Effector memory CD4-positive, alpha-beta T cell (primary cell): ENCODE results near the gene RBM33.

ENCODE experiments used
- DNase-seq, 3 donors: peaks; one replicate each; pipeline ENCODE4 v3.0.0-alpha.2; 2020
- H3K27ac ChIP-seq: 2 replicates; pipeline ENCODE4 v1.7.0; 2013; ENCODE audit warnings: mild to moderate bottlenecking, low read length, moderate library complexity; ENCODE audit not compliant: insufficient read depth, poor library complexity, severe bottlenecking
- H3K27me3 ChIP-seq: replicated peaks from 2 replicates; pipeline ENCODE4 v1.7.0; 2013; ENCODE audit warnings: mild to moderate bottlenecking, low read length; ENCODE audit not compliant: insufficient read depth, control insufficient read depth, poor library complexity, severe bottlenecking
- H3K36me3 ChIP-seq: 2 replicates; pipeline ENCODE4 v1.7.0; 2013; ENCODE audit warnings: mild to moderate bottlenecking, low read length, moderate library complexity; ENCODE audit not compliant: control insufficient read depth, insufficient read depth
- H3K4me1 ChIP-seq: 2 replicates; pipeline ENCODE4 v1.7.0; 2013; ENCODE audit warnings: low read length, mild to moderate bottlenecking; ENCODE audit not compliant: control insufficient read depth, insufficient read depth, poor library complexity, severe bottlenecking
- H3K4me3 ChIP-seq: 2 replicates; pipeline ENCODE4 v1.7.0; 2013; ENCODE audit warnings: low read length, low read depth, mild to moderate bottlenecking; ENCODE audit not compliant: insufficient read depth, poor library complexity, severe bottlenecking
- H3K9me3 ChIP-seq: 2 replicates; pipeline ENCODE4 v1.7.0; 2013; ENCODE audit warnings: mild to moderate bottlenecking, low read length, moderate library complexity; ENCODE audit not compliant: control insufficient read depth

The RBM33 gene

GRCh38 chr7:155750255-155751125 is 106.0 kb downstream of the RBM33 start:
- H3K27ac ChIP-seq: no peak overlapping the region
- H3K9me3 ChIP-seq: no peaks in the 10 kb centered on the region
- DNase-seq: no peak
- no peaks in the 10 kb centered on the region for H3K4me1 ChIP-seq
- H3K27me3 ChIP-seq: no peaks in the 10 kb centered on the region
- peaks cover 12% of the 10 kb centered on the region for H3K36me3 ChIP-seq
- H3K4me3 ChIP-seq: no peak overlapping the region

GRCh38 chr7:155751409-155751808 is 106.9 kb downstream of the RBM33 start:
- Histone ChIP-seq H3K4me3 (no peak overlapping the region), H3K4me1 (no peaks in the 10 kb centered on the region), H3K9me3 (no peaks in the 10 kb centered on the region), H3K27me3 (no peaks in the 10 kb centered on the region), H3K27ac (no peak overlapping the region), H3K36me3 (peaks cover 4% of the 10 kb centered on the region)
- DNase-seq: no peak

DNA sequence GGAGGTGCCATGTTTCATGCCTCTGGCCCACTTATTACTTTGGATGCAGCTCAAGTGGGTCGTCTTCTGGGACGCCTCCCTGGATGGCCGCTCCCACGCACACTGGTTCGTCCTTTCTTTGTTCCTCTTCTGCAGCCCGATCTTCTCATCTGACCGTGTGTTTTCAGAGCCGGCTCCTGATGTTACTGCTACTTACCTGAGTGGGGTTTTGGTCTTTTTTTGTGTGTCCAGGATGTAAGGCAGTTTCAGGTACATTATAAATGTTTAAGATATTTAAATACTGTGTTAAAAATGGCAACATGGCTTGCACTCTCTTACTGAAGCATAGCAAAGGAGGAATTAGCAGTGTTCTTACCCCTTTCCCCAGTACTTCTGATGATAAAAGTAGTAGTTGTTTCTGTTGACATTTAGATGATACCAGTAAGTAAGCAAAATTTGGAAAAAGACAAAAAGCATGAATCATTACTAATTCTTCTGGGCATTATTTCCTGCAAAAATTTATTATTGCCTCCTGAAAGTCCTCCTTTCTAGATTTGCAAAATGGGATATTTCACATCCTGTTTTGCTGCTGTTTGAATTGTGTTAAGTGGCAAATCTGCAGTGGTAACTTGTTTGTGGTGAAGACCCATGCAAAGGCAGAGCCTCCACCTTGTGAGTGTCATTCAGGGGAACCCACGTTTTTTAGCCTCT is 108.4 kb downstream of the RBM33 start:
- H3K27ac ChIP-seq: no peak overlapping the region
- no peaks in the 10 kb centered on the region for H3K27me3 ChIP-seq
- peaks cover 9% of the 10 kb centered on the region for H3K36me3 ChIP-seq
- DNase-seq: no peak
- H3K4me1 ChIP-seq: no peaks in the 10 kb centered on the region
- H3K4me3 ChIP-seq: no peak overlapping the region
- no peaks in the 10 kb centered on the region for H3K9me3 ChIP-seq

- Histone ChIP-seq H3K27me3 (no peaks in the 10 kb centered on the region), H3K4me3 (no peak overlapping the region), H3K27ac (no peak overlapping the region), H3K4me1 (no peaks in the 10 kb centered on the region), H3K36me3 (peaks cover 11% of the 10 kb centered on the region), H3K9me3 (no peaks in the 10 kb centered on the region)
- no peak for DNase-seq
Observed at GRCh38 chr7:155753446-155753965, 109.0 kb downstream of the RBM33 start.

DNA sequence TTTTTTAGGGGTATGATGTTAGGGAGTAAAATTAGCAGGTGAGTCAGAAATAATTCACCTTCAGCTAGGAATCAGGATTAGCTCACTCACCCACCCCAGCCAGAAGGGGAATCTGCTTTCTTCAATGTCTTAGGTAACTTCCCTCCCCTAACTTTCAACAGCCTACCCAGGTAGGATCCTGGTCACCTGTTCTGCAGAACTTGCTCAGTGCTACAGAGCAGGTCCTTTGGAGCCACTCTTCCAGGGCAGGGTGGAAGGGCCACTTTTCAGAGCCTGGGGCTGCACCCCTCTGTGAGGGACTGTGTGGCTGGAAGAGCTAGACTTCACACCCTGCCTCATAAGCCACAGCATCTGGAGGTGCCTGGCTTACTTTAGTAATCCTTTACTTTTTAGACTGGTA is 109.7 kb downstream of the RBM33 start:
- Histone ChIP-seq H3K27ac (no peak overlapping the region), H3K4me1 (no peaks in the 10 kb centered on the region)

DNA sequence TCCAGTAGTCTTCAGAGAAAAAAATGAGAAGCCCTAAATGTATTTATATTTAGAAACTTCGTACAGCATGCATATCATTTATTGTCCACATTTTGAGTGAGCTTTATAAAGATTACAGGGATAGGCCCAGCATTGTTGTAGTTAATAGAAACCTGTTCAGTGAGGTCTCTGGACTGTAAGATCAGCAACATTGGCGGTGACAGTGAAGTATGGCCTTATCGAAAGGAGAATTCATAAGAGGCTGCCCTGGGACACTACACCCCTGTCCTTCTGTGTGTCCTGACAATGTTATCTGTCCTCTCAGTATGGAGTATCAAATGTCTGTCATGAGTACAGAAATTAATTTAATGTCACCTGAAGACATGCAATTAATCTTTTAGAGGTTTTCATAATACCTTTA is 110.6 kb downstream of the RBM33 start:
- H3K4me1 ChIP-seq: no peaks in the 10 kb centered on the region
- H3K9me3 ChIP-seq: no peaks in the 10 kb centered on the region
- no peak overlapping the region for H3K4me3 ChIP-seq
- H3K27ac ChIP-seq: no peak overlapping the region
- peaks cover 20% of the 10 kb centered on the region for H3K36me3 ChIP-seq
- no peaks in the 10 kb centered on the region for H3K27me3 ChIP-seq
- no peak for DNase-seq

More for the DNA sequence above, 109.7 kb downstream of the RBM33 start:
- no peaks in the 10 kb centered on the region for H3K9me3 ChIP-seq
- DNase-seq: no peak
- no peaks in the 10 kb centered on the region for H3K27me3 ChIP-seq
- H3K36me3 ChIP-seq: peaks cover 15% of the 10 kb centered on the region
- H3K4me3 ChIP-seq: no peak overlapping the region

- Histone ChIP-seq H3K9me3 (no peaks in the 10 kb centered on the region), H3K4me1 (no peaks in the 10 kb centered on the region), H3K36me3 (peaks cover 21% of the 10 kb centered on the region), H3K27me3 (no peaks in the 10 kb centered on the region), H3K4me3 (no peak overlapping the region), H3K27ac (no peak overlapping the region)
- no peak for DNase-seq
Observed at GRCh38 chr7:155756322-155756721, 111.9 kb downstream of the RBM33 start.

DNA sequence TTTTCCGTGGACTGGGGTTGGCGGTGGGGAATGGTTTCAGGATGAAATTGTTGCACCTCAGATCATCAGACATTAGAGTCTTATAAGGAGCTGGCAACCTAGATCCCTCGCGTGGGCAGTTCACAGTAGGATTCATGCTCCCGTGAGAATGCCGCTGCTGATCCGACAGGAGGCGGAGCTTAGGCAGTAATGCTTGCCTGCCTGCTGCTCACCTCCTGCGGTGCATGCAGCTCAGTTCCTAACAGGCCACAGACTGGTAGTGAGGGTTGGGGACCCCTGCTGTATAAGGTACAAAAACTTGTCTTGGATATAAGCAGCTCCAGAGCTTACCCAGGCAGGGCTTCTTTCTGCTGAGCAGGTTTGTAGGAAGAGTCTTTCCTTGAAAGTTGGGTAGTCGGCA is 113.9 kb downstream of the RBM33 start:
- no peak for DNase-seq
- Histone ChIP-seq H3K27ac (no peak overlapping the region), H3K9me3 (no peaks in the 10 kb centered on the region), H3K36me3 (peaks cover 21% of the 10 kb centered on the region), H3K27me3 (no peaks in the 10 kb centered on the region), H3K4me1 (peaks cover 10% of the 10 kb centered on the region), H3K4me3 (no peak overlapping the region)

- Histone ChIP-seq H3K4me3 (no peak overlapping the region), H3K36me3 (peaks cover 18% of the 10 kb centered on the region), H3K27me3 (no peaks in the 10 kb centered on the region), H3K27ac (no peak overlapping the region), H3K9me3 (no peaks in the 10 kb centered on the region), H3K4me1 (peaks cover 24% of the 10 kb centered on the region)
- DNase-seq: no peak
Observed at GRCh38 chr7:155759740-155760430, 115.4 kb downstream of the RBM33 start.
